GM12878 (cell line): ENCODE data around the gene TIGD4. TPM values are rescaled to one million over a fixed set of nuclear protein-coding genes. Genes with fewer than 3 reads are reported as not detected.

Source experiments
- BHLHE40 ChIP-seq, 2 experiments: fragments of 450-650 bp in 1 of 2; IDR thresholded peaks; 2 replicates each; pipeline ENCODE4 v1.6.1; 2011 to 2017; ENCODE audit warnings: low read depth in 2 of 2, borderline replicate concordance in 1 of 2, improper control_type of control experiment in 1 of 2, low read length in 1 of 2, mild to moderate bottlenecking in 1 of 2
- BMI1 ChIP-seq: fragments of 450-650 bp; IDR thresholded peaks from 2 replicates; pipeline ENCODE4 v1.6.1; 2016; ENCODE audit warnings: mild to moderate bottlenecking, moderate library complexity, borderline replicate concordance
- BRCA1 ChIP-seq: IDR thresholded peaks from 2 replicates; pipeline ENCODE4 v1.6.1; 2011; ENCODE audit warnings: low read depth, low read length, improper control_type of control experiment
- CHD2 ChIP-seq: IDR thresholded peaks from 2 replicates; pipeline ENCODE4 v1.6.1; 2011; ENCODE audit warnings: low read depth, low read length, improper control_type of control experiment, borderline replicate concordance
- CREB1 ChIP-seq: IDR thresholded peaks from 2 replicates; pipeline ENCODE4 v1.6.1; 2012; ENCODE audit warnings: low read depth, mild to moderate bottlenecking, inconsistent platforms
- EGR1 ChIP-seq, 2 experiments: IDR thresholded peaks; 1 replicate in 1 of 2; 2 replicates in 1 of 2; pipeline ENCODE4 v1.6.1; 2011 to 2012; ENCODE audit warnings: low read depth in 2 of 2, low read length in 2 of 2, borderline replicate concordance in 1 of 2, mild to moderate bottlenecking in 1 of 2, moderate library complexity in 1 of 2
- MYC ChIP-seq: IDR thresholded peaks from 2 replicates; pipeline ENCODE4 v1.6.1; 2011; ENCODE audit warnings: mild to moderate bottlenecking, low read length, moderate library complexity, inconsistent platforms; ENCODE audit not compliant: insufficient read depth, insufficient replicate concordance, insufficient read length, severe bottlenecking
- NFXL1 ChIP-seq: fragments of 450-650 bp; IDR thresholded peaks from 2 replicates; pipeline ENCODE4 v1.6.1; 2017; ENCODE audit warnings: antibody characterized with exemption, mild to moderate bottlenecking, borderline replicate concordance
- NR2F1 ChIP-seq: fragments of 450-650 bp; conservative IDR thresholded peaks from 2 replicates; pipeline ENCODE4 v1.6.1; 2017; ENCODE audit warnings: mild to moderate bottlenecking
- SIN3A ChIP-seq: IDR thresholded peaks from 2 replicates; pipeline ENCODE4 v1.6.1; 2012; ENCODE audit warnings: low read depth, low read length, improper control_type of control experiment
- SP1 ChIP-seq: IDR thresholded peaks from one replicate; pipeline ENCODE4 v1.6.1; 2011; ENCODE audit warnings: low read depth, low read length
- TBL1XR1 ChIP-seq: IDR thresholded peaks from 2 replicates; pipeline ENCODE4 v1.6.1; 2012; ENCODE audit warnings: low read depth, low read length, improper control_type of control experiment
- TCF3 ChIP-seq: IDR thresholded peaks from 2 replicates; pipeline ENCODE4 v1.6.1; 2012; ENCODE audit warnings: low read depth, mild to moderate bottlenecking, low read length, borderline replicate concordance; ENCODE audit not compliant: insufficient read depth
- ZBED1 ChIP-seq: IDR thresholded peaks from 2 replicates; pipeline ENCODE4 v1.6.1; 2016; ENCODE audit warnings: borderline replicate concordance
- polyA plus RNA-seq, 11 experiments: library from polyadenylated mRNA; depleted of rRNA in 4 of 11; unstranded in 6 of 11; stranded (reverse) in 5 of 11; fragments of >200 nt; fragmentation: Nextera tagmentation in 4 of 11; fragmentation: Illumina TruSeq in 1 of 11; extraction: Ambion mirVana in 4 of 11; extraction: Trizol in 1 of 11; gene quantifications; 1 replicate in 1 of 11; 2 replicates in 10 of 11; pipeline versions ENCODE4 v1.2.1 to v1.2.3, GENCODE V29; 2011 to 2016; ENCODE audit warnings: inconsistent platforms in 2 of 11, missing spikeins in 2 of 11, low read depth in 1 of 11
- total RNA-seq, 4 experiments: library from RNA; depleted of rRNA in 3 of 4; stranded (reverse); fragments of >200 nt in 3 of 4; fragmentation: Illumina TruSeq in 1 of 4; extraction: Trizol in 1 of 4; gene quantifications; 2 replicates each; pipeline versions ENCODE4 v1.2.1 to v1.2.3, GENCODE V29; 2013 to 2021
- TF ChIP-seq, protein P1 (sequence below): fragments of 450-650 bp; IDR thresholded peaks from 2 replicates; pipeline ENCODE4 v1.6.1; 2018; ENCODE audit warnings: borderline replicate concordance, mild to moderate bottlenecking; ENCODE audit not compliant: partially characterized antibody
- TF ChIP-seq, protein P2 (sequence below): IDR thresholded peaks from 2 replicates; pipeline ENCODE4 v1.6.1; 2012; ENCODE audit warnings: low read depth, low read length, improper control_type of control experiment
- TF ChIP-seq, protein P3 (sequence below), 3 experiments: IDR thresholded peaks in 2 of 3; conservative IDR thresholded peaks in 1 of 3; 2 replicates each; pipeline ENCODE4 v1.5.1; 2011; ENCODE audit warnings: low read depth in 3 of 3, low read length in 3 of 3, mild to moderate bottlenecking in 3 of 3, control low read depth in 2 of 3, moderate library complexity in 2 of 3, inconsistent platforms in 1 of 3, mixed read lengths in 1 of 3; ENCODE audit not compliant: control insufficient read depth in 2 of 3, insufficient read depth in 1 of 3; ENCODE audit errors: extremely low read depth in 1 of 3
- TF ChIP-seq, protein P4 (sequence below): fragments of 450-650 bp; IDR thresholded peaks from 2 replicates; pipeline ENCODE4 v1.6.1; 2016; ENCODE audit warnings: mild to moderate bottlenecking

The TIGD4 gene
- total and polyA plus RNA-seq, 10 of the 15 experiments (the other 5 are each of a cell fraction or from before 2014, with no cell fraction given), result 0.20 to 1.6 (median 0.48) TPM

DNA sequence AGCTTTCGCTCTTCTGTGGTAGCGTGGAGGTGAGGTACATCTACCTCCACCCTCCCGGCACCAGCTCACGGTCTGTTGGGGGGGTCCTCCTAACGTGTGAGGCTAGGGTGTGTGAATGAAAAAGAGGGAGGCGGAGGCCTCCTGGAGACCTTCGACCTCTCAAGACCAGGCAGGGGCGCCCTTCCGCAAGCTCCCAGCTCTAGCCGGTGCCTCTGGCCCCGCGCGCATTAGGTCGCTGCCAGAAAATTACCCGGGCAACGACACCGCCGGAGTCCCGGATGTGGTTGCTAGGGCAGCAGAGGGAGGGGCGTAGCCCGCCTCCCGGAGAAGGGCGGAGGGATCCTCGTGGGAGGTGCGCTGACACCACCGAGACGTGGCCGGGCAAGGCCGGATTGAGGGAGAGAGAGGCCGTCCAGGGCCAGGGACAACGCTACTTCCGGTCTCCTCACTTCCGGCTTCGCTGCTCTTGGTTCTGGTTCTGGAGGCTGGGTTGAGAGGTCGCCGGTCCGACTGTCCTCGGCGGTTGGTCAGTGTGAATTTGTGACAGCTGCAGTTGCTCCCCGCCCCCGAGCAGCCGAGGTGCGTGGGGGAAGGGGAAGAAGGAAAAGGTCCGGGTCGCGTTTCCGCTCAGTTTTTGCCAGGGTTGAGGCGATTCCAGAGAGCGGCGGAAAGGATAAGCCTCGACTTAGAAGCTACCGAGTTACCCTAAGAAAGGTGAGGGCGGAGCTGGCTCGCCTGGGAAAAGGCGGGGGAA lies at the start of gene TIGD4, which contains the start of gene ARFIP1 (continued):
- TF ChIP-seq, protein P1, sequence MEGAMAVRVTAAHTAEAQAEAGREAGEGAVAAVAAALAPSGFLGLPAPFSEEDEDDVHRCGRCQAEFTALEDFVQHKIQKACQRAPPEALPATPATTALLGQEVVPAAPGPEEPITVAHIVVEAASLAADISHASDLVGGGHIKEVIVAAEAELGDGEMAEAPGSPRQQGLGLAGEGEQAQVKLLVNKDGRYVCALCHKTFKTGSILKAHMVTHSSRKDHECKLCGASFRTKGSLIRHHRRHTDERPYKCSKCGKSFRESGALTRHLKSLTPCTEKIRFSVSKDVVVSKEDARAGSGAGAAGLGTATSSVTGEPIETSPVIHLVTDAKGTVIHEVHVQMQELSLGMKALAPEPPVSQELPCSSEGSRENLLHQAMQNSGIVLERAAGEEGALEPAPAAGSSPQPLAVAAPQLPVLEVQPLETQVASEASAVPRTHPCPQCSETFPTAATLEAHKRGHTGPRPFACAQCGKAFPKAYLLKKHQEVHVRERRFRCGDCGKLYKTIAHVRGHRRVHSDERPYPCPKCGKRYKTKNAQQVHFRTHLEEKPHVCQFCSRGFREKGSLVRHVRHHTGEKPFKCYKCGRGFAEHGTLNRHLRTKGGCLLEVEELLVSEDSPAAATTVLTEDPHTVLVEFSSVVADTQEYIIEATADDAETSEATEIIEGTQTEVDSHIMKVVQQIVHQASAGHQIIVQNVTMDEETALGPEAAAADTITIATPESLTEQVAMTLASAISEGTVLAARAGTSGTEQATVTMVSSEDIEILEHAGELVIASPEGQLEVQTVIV, result peak; percentile 76
- peak; percentile 84; the same call in 1 of the 2 replicates for TF ChIP-seq CREB1
- peak; percentile 59; the same call in 1 of the 2 replicates for TF ChIP-seq SIN3A
- TF ChIP-seq TBL1XR1, result peak; percentile 61; the same call in 1 of the 2 replicates
- peak; percentile 18; the same call in 1 of the 2 replicates for TF ChIP-seq CHD2
- TF ChIP-seq NR2F1, result peak; percentile 92
- peak; percentile 72; the same call in 1 of the 2 replicates for TF ChIP-seq TCF3
- TF ChIP-seq, protein P2, sequence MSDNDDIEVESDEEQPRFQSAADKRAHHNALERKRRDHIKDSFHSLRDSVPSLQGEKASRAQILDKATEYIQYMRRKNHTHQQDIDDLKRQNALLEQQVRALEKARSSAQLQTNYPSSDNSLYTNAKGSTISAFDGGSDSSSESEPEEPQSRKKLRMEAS, result peak; percentile 57; the same call in 1 of the 2 replicates
- TF ChIP-seq NFXL1, result no peak
- TF ChIP-seq MYC, result peak; percentile 34
- TF ChIP-seq SP1, result no peak
- TF ChIP-seq, protein P3, sequence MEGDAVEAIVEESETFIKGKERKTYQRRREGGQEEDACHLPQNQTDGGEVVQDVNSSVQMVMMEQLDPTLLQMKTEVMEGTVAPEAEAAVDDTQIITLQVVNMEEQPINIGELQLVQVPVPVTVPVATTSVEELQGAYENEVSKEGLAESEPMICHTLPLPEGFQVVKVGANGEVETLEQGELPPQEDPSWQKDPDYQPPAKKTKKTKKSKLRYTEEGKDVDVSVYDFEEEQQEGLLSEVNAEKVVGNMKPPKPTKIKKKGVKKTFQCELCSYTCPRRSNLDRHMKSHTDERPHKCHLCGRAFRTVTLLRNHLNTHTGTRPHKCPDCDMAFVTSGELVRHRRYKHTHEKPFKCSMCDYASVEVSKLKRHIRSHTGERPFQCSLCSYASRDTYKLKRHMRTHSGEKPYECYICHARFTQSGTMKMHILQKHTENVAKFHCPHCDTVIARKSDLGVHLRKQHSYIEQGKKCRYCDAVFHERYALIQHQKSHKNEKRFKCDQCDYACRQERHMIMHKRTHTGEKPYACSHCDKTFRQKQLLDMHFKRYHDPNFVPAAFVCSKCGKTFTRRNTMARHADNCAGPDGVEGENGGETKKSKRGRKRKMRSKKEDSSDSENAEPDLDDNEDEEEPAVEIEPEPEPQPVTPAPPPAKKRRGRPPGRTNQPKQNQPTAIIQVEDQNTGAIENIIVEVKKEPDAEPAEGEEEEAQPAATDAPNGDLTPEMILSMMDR (IDR thresholded peaks at IDR 0.05 in 2 of 3, conservative IDR thresholded peaks at IDR 0.05 in 1 of 3; ENCODE audit: control insufficient read depth in 2 of 3, extremely low read depth in 1 of 3, insufficient read depth in 1 of 3, low read depth in 3 of 3, low read length in 3 of 3), result peak; percentile 23 to 50 (median 35); a peak in 5 of 6 replicates
- peak in 1 of 2 experiments; percentile 16; a peak in 2 of 4 replicates for TF ChIP-seq BHLHE40 (IDR thresholded peaks at IDR 0.05; ENCODE audit: borderline replicate concordance in 1 of 2, low read depth in 2 of 2, low read length in 1 of 2)
- TF ChIP-seq BRCA1, result no peak
- TF ChIP-seq, protein P4, sequence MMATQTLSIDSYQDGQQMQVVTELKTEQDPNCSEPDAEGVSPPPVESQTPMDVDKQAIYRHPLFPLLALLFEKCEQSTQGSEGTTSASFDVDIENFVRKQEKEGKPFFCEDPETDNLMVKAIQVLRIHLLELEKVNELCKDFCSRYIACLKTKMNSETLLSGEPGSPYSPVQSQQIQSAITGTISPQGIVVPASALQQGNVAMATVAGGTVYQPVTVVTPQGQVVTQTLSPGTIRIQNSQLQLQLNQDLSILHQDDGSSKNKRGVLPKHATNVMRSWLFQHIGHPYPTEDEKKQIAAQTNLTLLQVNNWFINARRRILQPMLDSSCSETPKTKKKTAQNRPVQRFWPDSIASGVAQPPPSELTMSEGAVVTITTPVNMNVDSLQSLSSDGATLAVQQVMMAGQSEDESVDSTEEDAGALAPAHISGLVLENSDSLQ, result peak; percentile 79
- peak; percentile 95 for TF ChIP-seq BMI1
- TF ChIP-seq ZBED1, result no peak
- TF ChIP-seq EGR1 (IDR thresholded peaks at IDR 0.05; ENCODE audit: borderline replicate concordance in 1 of 2, low read depth in 2 of 2, low read length in 2 of 2), result no peak
